HCT116 (cell line): Measurements from ENCODE around the gene FEZF1.

Source experiments
- CEBPB ChIP-seq: IDR thresholded peaks from 2 replicates; pipeline ENCODE4 v1.6.1; 2012; ENCODE audit warnings: low read depth
- POLR2A ChIP-seq: IDR thresholded peaks from 2 replicates; pipeline ENCODE4 v1.7.0; 2011; ENCODE audit warnings: borderline replicate concordance; ENCODE audit not compliant: insufficient read depth, insufficient read length; ENCODE audit errors: extremely low read depth
- RAD21 ChIP-seq: IDR thresholded peaks from 2 replicates; pipeline ENCODE4 v1.6.1; 2012; ENCODE audit warnings: low read depth, mild to moderate bottlenecking
- REST ChIP-seq: IDR thresholded peaks from 2 replicates; pipeline ENCODE4 v1.6.1; 2012; ENCODE audit warnings: low read depth
- SRF ChIP-seq: IDR thresholded peaks from 2 replicates; pipeline ENCODE4 v1.6.1; 2012; ENCODE audit warnings: low read depth
- ZNF274 ChIP-seq: fragments of 200-500 bp; sonication (Bioruptor generic); IDR thresholded peaks from 2 replicates; pipeline ENCODE4 v1.6.1; 2014; ENCODE audit warnings: mild to moderate bottlenecking, low read depth, low read length, inconsistent platforms
- TF ChIP-seq, protein P1 (sequence below), 3 experiments: fragments of 200-600 bp in 1 of 3; sonication (generic) in 1 of 3; IDR thresholded peaks in 2 of 3; conservative IDR thresholded peaks in 1 of 3; 2 replicates each; pipeline ENCODE4 v1.5.1; 2012 to 2017; ENCODE audit warnings: low read depth in 2 of 3, low read length in 2 of 3, antibody characterized with exemption in 1 of 3, borderline replicate concordance in 1 of 3, control low read depth in 1 of 3, mild to moderate bottlenecking in 1 of 3, mixed read lengths in 1 of 3, mixed run types in 1 of 3, moderate library complexity in 1 of 3; ENCODE audit not compliant: insufficient read depth in 1 of 3
- TF ChIP-seq, protein P2 (sequence below): IDR thresholded peaks from 2 replicates; pipeline ENCODE4 v1.6.1; 2012

- TF ChIP-seq SRF: no peak
- TF ChIP-seq, protein P1, sequence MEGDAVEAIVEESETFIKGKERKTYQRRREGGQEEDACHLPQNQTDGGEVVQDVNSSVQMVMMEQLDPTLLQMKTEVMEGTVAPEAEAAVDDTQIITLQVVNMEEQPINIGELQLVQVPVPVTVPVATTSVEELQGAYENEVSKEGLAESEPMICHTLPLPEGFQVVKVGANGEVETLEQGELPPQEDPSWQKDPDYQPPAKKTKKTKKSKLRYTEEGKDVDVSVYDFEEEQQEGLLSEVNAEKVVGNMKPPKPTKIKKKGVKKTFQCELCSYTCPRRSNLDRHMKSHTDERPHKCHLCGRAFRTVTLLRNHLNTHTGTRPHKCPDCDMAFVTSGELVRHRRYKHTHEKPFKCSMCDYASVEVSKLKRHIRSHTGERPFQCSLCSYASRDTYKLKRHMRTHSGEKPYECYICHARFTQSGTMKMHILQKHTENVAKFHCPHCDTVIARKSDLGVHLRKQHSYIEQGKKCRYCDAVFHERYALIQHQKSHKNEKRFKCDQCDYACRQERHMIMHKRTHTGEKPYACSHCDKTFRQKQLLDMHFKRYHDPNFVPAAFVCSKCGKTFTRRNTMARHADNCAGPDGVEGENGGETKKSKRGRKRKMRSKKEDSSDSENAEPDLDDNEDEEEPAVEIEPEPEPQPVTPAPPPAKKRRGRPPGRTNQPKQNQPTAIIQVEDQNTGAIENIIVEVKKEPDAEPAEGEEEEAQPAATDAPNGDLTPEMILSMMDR (IDR thresholded peaks at IDR 0.05 in 2 of 3, conservative IDR thresholded peaks at IDR 0.05 in 1 of 3; ENCODE audit: borderline replicate concordance in 1 of 3, insufficient read depth in 1 of 3, low read depth in 2 of 3, low read length in 2 of 3): no peak
- TF ChIP-seq POLR2A: no peak
- TF ChIP-seq REST: no peak
- no peak for TF ChIP-seq RAD21
- no peak for TF ChIP-seq ZNF274
- TF ChIP-seq, protein P2, sequence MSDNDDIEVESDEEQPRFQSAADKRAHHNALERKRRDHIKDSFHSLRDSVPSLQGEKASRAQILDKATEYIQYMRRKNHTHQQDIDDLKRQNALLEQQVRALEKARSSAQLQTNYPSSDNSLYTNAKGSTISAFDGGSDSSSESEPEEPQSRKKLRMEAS: no peak
- TF ChIP-seq CEBPB: no peak
Observed at GRCh38 chr7:122300956-122301833, 3.4 kb downstream of the FEZF1 start.
